ENCODE data around the gene TP73. TPM values are rescaled to one million over a fixed set of nuclear protein-coding genes. Genes with fewer than 3 reads are reported as not detected.

The TP73 gene
- total and polyA plus RNA-seq, 11 donors = 0.01 to 0.53 (median 0.15) TPM; not detected in 6

- 95 to 96% (median 95%) methylated on average over 26 of the region's 26 CpGs for WGBS, 4 donors
- intact Hi-C loops (cut with DNase I) = no loop called here
- H3K27me3 ChIP-seq = no peaks in the 10 kb centered on the region
- no peak overlapping the region for H3K4me3 ChIP-seq
- DNase-seq (peak in 1 of 5 donors; percentile 10), ATAC-seq (no peak)
- peaks cover 0 to 7% (median 0%) of the 10 kb centered on the region in 12 donors for H3K4me1 ChIP-seq
- no peaks in the 10 kb centered on the region for H3K9me3 ChIP-seq
- H3K36me3 ChIP-seq = peaks cover 0 to 99% (median 95%) of the 10 kb centered on the region in 9 donors
- no peak overlapping the region for H3K27ac ChIP-seq
- TF ChIP-seq, protein P1, sequence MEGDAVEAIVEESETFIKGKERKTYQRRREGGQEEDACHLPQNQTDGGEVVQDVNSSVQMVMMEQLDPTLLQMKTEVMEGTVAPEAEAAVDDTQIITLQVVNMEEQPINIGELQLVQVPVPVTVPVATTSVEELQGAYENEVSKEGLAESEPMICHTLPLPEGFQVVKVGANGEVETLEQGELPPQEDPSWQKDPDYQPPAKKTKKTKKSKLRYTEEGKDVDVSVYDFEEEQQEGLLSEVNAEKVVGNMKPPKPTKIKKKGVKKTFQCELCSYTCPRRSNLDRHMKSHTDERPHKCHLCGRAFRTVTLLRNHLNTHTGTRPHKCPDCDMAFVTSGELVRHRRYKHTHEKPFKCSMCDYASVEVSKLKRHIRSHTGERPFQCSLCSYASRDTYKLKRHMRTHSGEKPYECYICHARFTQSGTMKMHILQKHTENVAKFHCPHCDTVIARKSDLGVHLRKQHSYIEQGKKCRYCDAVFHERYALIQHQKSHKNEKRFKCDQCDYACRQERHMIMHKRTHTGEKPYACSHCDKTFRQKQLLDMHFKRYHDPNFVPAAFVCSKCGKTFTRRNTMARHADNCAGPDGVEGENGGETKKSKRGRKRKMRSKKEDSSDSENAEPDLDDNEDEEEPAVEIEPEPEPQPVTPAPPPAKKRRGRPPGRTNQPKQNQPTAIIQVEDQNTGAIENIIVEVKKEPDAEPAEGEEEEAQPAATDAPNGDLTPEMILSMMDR (IDR thresholded peaks at IDR 0.05) = no peak
- no peak for TF ChIP-seq POLR2A (IDR thresholded peaks at IDR 0.05)
These were observed 19.5 kb upstream of the TP73 start for GRCh38 chr1:3632716-3633343.

GRCh38 chr1:3633344-3634058 is 18.8 kb upstream of the TP73 start:
- intact Hi-C loops (cut with DNase I) = no loop called here
- Histone ChIP-seq H3K9me3 (no peaks in the 10 kb centered on the region), H3K4me1 (peaks cover 0 to 7% (median 0%) of the 10 kb centered on the region in 12 donors), H3K27me3 (no peaks in the 10 kb centered on the region), H3K36me3 (peaks cover 0 to 99% (median 95%) of the 10 kb centered on the region in 9 donors), H3K4me3 (no peak overlapping the region), H3K27ac (no peak overlapping the region)
- TF ChIP-seq POLR2A (IDR thresholded peaks at IDR 0.05) = no peak
- TF ChIP-seq, protein P1 (IDR thresholded peaks at IDR 0.05) = no peak
- ATAC-seq = no peak
- WGBS, 4 donors = 90 to 95% (median 93%) methylated on average over 20 to 28 of the region's 28 CpGs
- DNase-seq = peak in 1 of 5 donors; percentile 20

DNA sequence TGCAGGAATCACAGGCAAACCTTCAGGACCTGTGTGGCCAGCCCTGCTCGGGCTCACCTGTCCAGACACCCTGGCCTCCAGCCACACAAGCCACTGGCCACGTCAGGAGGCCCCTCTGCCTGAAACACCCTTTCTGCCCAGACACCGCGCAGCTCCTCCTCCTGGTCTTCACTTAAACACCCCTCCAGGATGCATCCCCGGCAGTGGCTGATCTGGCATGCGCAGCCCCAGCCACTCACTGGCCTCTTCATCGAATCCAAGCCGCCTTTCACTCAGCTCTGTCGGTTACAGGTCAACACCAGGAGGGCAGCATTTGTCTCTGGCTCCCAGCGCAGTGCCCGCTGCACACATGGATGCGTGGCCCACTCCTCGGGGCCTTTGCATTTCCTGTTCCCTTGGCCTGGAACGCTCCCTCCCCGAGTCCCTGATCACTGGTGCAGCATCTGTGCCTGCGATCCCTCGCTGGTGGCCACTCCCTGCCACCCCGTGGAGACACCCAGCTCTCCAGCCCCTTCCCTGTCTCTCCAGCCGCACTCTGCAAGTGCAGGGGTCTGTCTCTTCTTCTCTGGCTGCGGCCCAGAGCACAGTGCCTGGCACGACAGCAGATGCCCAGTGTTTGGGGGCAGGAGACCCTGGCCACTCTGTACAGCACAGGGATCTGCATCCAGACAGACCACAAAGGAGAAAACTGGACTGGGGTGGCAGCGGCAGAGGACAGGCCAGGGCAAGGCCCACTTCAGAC is 18.1 kb upstream of the TP73 start:
- intact Hi-C loops (cut with DNase I) = no loop called here
- 91 to 96% (median 94%) methylated on average over 20 to 22 of the region's 22 CpGs for WGBS, 4 donors
- no peak overlapping the region for H3K4me3 ChIP-seq
- no peak for ATAC-seq
- TF ChIP-seq POLR2A (IDR thresholded peaks at IDR 0.05) = no peak
- TF ChIP-seq, protein P1 (IDR thresholded peaks at IDR 0.05) = no peak
- no peaks in the 10 kb centered on the region for H3K27me3 ChIP-seq
- H3K27ac ChIP-seq = no peak overlapping the region
- peaks cover 0 to 99% (median 95%) of the 10 kb centered on the region in 9 donors for H3K36me3 ChIP-seq
- DNase-seq = peak in 1 of 5 donors; percentile 17
- H3K9me3 ChIP-seq = no peaks in the 10 kb centered on the region
- H3K4me1 ChIP-seq = peaks cover 0 to 7% (median 0%) of the 10 kb centered on the region in 12 donors

DNA sequence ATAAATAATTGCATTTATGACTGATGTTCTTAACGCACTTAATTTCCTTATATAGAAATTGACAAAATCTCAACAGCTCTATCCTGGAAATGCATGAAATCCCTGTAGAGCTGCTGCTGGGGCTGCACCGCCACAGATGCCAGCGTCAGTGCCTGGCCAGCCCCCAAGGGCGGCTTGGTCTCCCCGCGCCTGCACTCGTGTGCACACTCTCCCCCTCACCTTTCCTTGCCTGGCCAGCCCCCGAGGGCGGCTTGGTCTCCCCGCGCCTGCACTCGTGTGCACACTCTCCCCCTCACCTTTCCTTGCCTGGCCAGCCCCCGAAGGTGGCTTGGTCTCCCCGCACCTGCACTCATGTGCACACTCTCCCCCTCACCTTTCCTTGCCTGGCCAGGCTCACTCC is 16.2 kb upstream of the TP73 start:
- Histone ChIP-seq H3K27ac (no peak overlapping the region), H3K27me3 (no peaks in the 10 kb centered on the region), H3K9me3 (no peaks in the 10 kb centered on the region), H3K4me3 (no peak overlapping the region), H3K4me1 (no peaks in the 10 kb centered on the region), H3K36me3 (peaks cover 0 to 97% (median 78%) of the 10 kb centered on the region in 9 donors)
- no peak for ATAC-seq
- 91 to 95% (median 94%) methylated on average over 14 of the region's 14 CpGs for WGBS, 4 donors
- no peak for TF ChIP-seq POLR2A (IDR thresholded peaks at IDR 0.05)
- TF ChIP-seq, protein P1 (IDR thresholded peaks at IDR 0.05) = no peak
- DNase-seq = no peak
- intact Hi-C loops (cut with DNase I) = no loop called here

Measured in heart left ventricle (tissue), 16 donors.